CD4-positive, alpha-beta T cell treated with Interleukin-6 for 4 hours (primary cell): ENCODE measurements around the gene SNX9.
"Not testable (repeated sequence)": the region's sequence is repeated elsewhere in the genome, so short reads cannot be mapped to it uniquely, and the experiment has no call there.

Experiments
- DNase-seq: peaks from one replicate; pipeline ENCODE4 v3.0.0-alpha.2; 2020; ENCODE audit warnings: mixed read lengths

SNX9 gene

GRCh38 chr6:157832250-157832967 is 9.4 kb downstream of the SNX9 start:
- no peak for DNase-seq

- no peak for DNase-seq
Measured at GRCh38 chr6:157834549-157834948, 11.5 kb downstream of the SNX9 start.

GRCh38 chr6:157838718-157839430 is 15.8 kb downstream of the SNX9 start:
- DNase-seq = no peak

- no peak for DNase-seq
Measured at GRCh38 chr6:157839606-157840005, 16.6 kb downstream of the SNX9 start.

DNA sequence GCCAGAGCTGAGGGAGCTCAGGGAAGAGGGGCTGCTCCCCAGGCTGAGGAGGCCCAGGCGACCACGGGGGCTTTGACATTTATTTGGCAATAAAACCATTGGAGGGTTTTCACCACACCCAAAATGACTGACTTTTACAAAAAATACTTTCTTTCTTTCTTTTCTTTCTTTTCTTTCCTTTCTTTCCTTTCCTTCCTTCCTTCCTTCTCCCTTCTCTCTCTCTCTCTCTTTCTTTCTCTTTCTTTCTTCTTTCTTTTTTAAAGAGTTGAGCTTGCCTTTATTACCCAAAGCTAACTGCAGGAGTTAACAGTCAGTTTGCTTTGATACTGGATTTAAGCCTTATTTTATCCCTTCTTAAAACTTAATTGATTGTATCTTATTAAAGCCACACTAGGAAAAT is 17.2 kb downstream of the SNX9 start:
- no peak for DNase-seq

GRCh38 chr6:157840776-157841175 is 17.7 kb downstream of the SNX9 start:
- DNase-seq = no peak

DNA sequence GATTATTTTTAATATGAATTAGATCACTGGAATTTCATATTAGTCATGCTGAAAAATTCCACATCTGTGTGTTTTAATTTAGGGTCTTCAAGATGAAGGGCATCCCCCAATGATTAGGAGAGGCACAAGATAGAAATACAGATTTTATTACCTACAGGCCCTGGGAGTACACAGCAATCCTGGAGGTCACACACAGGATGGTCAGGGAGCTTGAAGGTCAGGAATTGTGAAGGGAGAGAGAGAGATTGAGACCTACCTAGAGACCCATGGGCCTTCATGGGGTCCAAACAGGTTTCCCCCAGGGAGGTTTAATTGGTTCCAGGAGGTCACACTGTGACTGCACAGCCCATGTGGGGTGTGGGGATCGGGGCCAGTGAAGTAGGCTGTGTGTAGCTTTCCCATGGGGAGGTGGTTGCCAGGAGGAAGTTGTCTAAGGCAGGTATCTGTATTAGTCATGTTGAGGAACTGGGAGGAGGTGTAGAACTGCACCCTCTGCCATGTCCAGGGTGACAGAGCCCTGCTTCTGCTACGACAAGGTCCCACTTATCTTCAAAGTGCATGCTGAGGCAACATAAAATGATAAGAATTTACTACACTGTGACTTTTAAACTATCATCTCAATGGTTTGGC is 18.3 kb downstream of the SNX9 start:
- no peak for DNase-seq

- DNase-seq = no peak
Measured at GRCh38 chr6:157842212-157842611, 19.2 kb downstream of the SNX9 start.

DNA sequence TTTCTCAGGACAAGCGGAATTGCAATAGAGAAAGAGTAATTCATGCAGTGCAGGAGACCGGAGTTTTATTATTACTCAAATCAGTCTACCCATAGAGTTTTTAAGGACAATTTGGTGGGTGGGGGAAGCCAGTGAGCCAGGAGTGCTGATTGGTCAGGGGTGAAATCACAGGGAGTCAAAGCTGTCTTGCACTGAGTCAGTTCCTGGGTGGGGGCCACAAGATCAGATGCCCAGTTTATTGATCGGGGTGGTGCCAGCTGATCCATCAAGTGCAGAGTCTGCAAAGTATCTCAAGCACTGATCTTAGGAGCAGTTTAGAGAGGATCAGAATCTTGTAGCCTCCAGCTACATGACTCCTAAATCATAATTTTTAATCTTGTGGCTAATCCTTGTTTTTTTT is 21.1 kb downstream of the SNX9 start:
- not testable (repeated sequence) for DNase-seq

GRCh38 chr6:157845493-157846259 is 22.6 kb downstream of the SNX9 start:
- no peak for DNase-seq

DNA sequence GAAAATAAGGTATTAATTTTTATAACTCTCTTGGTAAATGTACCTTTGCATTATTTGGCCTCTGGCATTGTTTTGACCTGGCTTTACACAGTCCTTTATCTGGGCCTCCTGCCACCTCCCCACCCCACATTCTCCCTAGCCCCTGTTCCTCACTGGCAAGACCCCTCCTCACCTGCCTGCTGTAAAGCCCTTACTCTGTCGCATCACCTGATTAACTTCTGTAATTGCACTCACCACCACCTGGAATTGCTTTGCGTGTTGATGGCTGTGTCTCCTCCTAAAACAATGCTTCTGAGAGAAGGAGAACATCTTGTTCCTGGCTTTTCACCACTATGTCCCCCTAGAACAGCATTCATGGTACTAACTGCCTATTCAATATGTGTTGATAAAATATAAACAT is 24.8 kb downstream of the SNX9 start:
- DNase-seq = no peak

DNA sequence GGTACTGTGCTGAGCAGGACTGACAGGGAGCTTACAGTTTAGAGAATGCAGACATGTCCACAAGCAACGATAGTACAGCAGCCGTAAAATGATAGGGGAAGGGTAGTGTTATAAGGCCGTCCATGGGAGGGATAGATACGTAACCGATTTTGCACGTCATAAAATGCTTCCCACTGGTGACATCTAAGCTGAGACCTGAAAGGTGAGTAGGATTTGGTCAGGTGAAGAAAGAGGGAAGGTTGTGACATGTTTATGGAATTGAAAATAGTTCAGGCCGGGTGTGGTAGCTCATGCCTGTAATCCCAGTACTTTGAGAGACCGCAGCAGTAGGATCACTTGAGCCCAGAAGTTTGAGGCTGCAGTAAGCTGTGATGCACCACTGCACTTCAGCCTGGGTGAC is 25.6 kb downstream of the SNX9 start:
- no peak for DNase-seq

- DNase-seq = no peak
Measured at GRCh38 chr6:157849288-157850017, 26.4 kb downstream of the SNX9 start.

DNA sequence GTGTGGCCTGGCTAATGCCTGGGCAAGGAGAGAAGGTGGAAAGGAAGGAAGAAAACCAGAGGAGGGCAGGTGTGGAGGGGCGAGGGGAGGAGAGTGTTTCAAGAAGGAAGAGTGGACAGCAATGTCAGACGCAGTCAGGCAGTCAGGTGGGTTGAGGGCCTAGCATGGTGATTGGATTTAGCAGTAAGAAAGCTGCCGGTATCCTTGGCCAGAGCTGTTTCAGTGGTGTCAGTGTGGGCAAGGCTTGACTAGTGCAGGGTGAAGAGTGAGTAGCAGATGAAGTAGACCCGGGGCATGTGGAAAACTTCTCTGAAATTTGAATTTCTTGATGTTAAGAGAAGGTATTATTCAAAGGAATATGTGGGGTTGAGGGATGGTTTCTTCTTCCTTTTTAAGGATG is 27.0 kb downstream of the SNX9 start:
- no peak for DNase-seq

DNA sequence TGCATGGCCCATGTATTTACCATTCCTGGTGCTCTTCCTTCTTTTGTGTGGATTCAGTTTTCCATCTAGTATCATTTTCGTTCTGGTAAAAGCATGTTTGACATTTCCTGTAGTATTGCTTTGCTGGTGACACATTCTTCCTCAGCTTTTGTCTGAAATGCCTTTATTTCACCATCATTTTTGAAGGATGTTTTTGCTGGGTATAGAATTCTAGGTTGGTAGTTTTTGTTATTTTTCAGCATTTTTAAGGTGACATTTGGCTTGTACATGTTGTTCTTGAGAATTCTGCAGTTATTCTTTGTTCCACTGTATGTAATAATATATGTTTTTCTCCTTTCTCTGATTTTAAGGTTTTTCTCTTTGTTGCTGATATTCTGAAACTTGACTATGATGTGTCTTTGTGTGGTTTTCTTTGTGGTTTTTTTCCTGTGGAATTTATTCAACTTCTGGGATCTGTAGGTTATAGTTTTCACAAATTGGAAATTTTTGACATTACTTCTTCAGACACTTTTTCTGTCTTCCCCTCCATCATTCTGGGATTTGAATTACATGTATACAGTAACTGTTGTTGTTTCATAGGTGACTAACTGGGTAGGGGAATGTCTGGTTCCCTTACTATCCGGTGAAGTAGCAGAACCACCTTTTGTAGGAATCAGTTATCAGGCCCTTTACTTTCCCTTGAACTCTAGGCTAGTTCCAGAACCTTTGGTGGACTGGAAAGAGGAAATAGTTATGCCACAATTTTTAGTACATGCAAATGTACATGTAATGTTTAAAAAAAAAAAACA is 30.2 kb downstream of the SNX9 start:
- no peak for DNase-seq

DNA sequence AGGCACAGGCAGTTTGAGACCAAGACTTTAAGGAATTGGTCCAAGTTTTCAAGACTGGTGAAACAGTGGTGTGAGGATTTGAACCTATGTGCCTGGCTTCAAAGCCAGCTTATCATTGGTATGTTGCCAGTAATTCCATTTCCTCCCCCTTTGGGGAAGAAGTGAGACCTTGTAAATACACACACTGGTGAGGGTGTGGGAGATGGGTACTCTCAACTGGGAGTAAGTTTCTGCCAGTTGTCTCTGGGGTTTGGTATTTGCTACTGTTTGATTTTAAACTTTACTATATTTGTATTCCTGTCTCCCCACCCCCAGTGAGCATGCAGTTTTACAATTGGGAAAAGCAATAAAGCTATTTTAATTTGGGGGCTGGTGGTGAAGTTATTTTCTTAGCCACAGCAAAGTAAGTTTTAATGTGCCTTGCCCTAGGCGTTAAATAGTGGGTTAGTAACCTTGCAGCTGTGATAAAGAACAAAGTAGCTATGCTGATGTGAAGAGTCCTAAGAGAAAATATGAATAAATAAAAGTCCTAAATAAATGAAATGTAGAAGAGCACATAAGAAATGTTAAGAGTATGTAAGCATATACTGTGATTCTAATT is 31.0 kb downstream of the SNX9 start:
- DNase-seq = no peak

- DNase-seq = no peak
Measured at GRCh38 chr6:157855325-157855724, 32.3 kb downstream of the SNX9 start.

- DNase-seq = not testable (repeated sequence)
Measured at GRCh38 chr6:157855804-157856203, 32.8 kb downstream of the SNX9 start.

- DNase-seq = not testable (repeated sequence)
Measured at GRCh38 chr6:157858664-157859063, 35.6 kb downstream of the SNX9 start.

DNA sequence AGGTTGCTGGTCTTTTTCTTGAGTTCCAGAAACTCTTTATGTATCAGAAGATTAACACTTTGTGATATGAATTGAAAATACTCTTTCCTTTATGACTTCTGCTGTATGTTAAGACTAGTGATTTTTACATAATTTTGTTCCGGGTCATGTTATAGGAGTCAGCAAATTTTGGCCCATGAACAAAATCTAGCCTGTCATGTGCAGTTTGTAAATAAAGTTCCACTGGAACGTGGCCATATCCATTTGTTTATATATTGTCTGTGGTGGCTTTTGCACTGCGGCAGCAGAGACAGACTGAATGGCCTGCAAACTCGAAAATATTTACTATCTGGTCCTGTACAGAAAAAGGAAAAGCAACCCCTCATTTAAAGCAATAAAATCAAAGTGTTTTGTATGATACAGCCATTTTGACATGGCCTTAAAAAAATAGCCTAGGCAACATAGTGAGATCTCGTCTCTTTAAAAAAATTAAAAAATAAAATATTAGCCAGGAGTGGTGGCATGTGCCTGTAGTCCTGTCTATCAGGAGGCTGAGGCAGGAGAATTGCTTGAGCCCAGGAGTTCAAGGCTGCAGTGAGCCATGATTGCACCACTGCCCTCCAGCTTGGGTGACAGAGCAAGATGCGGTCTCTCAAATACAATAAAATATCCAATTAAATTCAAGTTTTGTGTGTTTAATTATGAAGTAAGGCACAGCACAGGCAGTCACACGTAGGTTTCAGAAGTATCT is 36.9 kb downstream of the SNX9 start:
- DNase-seq = no peak
